Tracheal epithelial cell (primary cell): ENCODE measurements around the gene HSDL1. TPM values are rescaled to one million over a fixed set of nuclear protein-coding genes. Genes with fewer than 3 reads are reported as not detected.

ENCODE experiments used
- total RNA-seq: library from RNA; depleted of rRNA; stranded (reverse); fragments of >200 nt; gene quantifications from 2 replicates; pipeline ENCODE4 v1.2.1, GENCODE V29; 2014

The HSDL1 gene
- 25.1 and 28.6 TPM in 2 replicates for total RNA-seq

DNA sequence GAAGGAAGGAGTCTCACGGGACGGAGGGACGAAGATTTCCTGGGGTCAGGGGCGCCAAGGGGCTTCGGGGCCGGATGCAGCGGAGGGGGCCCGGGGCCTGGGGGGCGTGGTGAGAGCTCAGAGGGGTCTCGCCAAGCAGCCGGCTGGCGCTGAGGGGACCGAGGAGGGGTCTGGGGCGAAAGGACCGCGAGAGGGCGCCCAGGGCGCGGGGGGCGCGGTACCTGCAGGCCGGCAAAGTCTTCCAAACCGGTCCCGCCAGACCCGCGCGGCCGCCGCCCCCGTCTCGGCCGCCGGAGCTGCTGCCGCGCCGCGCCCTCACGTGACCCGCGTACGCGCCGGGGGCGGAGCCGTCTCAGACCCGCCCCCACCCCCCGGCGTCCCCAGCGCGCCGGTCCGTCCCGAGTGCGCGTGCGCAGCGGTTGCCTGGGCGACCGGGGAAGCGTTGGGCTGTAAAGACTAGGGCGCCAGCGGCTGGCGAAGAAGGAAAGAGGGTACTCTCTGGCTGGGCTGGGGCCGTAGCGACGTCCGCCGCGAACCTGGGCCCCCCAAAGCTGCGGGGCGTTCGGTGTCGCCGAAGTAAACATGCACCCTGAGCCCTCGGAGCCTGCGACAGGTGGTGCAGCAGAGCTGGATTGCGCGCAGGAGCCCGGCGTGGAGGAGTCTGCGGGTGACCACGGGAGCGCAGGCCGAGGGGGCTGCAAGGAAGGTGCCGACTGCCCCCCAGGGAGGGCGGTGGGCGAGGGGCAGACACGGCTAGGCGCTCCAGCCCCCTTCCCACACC lies at the start of gene HSDL1, which contains the start of gene DNAAF1:
HSDL1 (minus strand) TSS at position 319 of the 781 bp plus-strand sequence. CDS start 13,856 bp downstream, outside the sequence.
DNAAF1 (plus strand) TSS at position 450 of the 781 bp plus-strand sequence; CDS start at position 583, 133 bp downstream.

DNA sequence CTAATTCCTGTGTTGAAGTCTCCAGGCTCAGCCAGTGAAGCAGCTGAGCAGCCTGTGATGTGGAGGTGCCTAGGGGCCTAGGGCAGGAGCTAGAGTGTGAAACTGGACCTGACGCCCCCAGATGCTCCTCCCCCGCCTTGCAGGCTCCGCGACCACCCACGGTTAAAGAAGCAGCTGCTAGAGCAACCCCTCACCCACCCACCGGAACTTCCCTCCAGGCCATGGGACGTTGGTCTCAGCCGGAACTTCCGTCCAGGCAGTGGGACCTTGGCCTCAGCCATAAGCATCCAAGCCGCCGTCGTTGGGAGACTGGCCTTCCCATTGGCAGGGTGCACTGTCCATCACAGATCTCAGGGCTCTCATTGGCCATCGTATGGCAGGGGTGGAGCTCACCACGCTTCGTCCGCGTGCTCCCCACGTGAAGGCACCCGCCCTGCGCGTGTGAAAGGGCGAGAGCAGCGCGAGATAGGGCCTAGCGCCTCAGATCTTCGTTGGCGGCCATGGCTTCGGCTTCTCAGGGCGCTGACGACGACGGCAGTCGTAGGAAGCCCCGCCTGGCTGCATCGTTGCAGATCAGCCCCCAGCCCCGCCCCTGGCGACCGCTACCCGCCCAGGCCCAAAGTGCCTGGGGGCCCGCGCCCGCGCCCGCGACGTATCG lies 45.9 kb upstream of the HSDL1 start, which contains the start of gene ADAD2:
ADAD2 (plus strand) TSS at position 427 of the 658 bp plus-strand sequence; CDS start at position 501, 74 bp downstream.

DNA sequence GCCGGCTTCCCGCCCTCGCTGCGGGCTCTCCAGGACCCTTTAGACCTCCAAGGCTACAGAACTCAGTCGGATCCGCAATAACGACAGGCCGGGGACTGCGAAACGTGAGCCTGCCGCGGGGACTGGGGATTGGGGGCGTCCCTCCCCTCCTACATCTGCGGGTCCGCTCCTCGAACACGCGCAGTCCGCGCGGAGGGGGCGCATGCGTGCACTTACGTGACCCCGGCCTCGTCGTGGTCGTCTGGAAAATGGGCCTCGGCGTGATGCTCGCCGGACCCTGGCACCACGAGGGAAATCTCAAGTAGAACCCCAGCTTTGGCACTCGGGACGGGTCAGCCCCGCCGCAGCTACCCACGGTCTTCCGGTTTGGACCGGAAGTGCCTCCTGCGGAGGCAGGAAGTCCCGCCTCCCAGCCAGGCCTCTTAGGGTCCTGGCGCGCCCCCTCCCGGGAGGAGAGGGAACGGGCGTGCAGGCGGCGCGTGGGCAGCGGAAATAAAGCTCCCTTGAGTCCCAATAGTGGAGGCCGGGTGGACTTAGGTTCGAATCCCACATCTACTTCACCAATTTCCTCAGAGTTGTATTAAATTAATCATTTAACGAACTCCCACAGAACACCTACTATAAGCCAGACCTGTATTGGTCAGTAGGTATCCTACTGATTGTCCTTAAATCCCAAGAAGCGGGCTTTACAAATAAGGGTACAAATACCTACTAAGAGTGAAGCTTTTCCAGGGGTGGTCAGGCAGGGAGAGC lies 41.9 kb upstream of the HSDL1 start, which contains the start of gene TAF1C:
TAF1C (minus strand) TSS at position 373 of the 753 bp plus-strand sequence. CDS start 2,069 bp downstream, outside the sequence.

GRCh38 chr16:84116720-84117493 lies 28.1 kb downstream of the HSDL1 start, which contains the start of gene MBTPS1:
TSS of gene MBTPS1 (minus strand) at chr16:84116942. CDS start at chr16:84101783, 15,159 bp downstream.

Other genes starting within 250 kb of the HSDL1 start
- 2.2 and 3.0 TPM in 2 replicates for gene MLYCD, start 246.1 kb downstream of the HSDL1 start, total RNA-seq
- gene OSGIN1, start 191.9 kb downstream of the HSDL1 start, total RNA-seq, result 1.7 and 1.9 TPM in 2 replicates
- gene NECAB2, start 176.9 kb downstream of the HSDL1 start, total RNA-seq, result not detected in 2 replicates
- gene SLC38A8, start 102.4 kb downstream of the HSDL1 start, total RNA-seq, result not detected in 2 replicates
- gene MBTPS1, start 28.2 kb downstream of the HSDL1 start, total RNA-seq, result 58.6 and 63.3 TPM in 2 replicates
- not detected in 2 replicates for gene DNAAF1, start 131 bp upstream of the HSDL1 start, total RNA-seq
- 5.3 and 11.5 TPM in 2 replicates for gene TAF1C, start 41.9 kb upstream of the HSDL1 start, total RNA-seq
- gene ADAD2, start 46.0 kb upstream of the HSDL1 start, total RNA-seq, result not detected in 2 replicates
- not detected in 2 replicates for gene KCNG4, start 94.8 kb upstream of the HSDL1 start, total RNA-seq
- not detected in 2 replicates for gene WFDC1, start 149.7 kb upstream of the HSDL1 start, total RNA-seq
- 14.2 and 17.5 TPM in 2 replicates for gene ATP2C2, start 223.4 kb upstream of the HSDL1 start, total RNA-seq